T-helper 1 cell (primary cell): Measurements from ENCODE around the gene TMCO4.

Experiments
- DNase-seq, 5 donors: peaks; one replicate each; pipeline ENCODE4 v3.0.0-alpha.2; 2012 to 2020

TMCO4 gene

GRCh38 chr1:19682257-19682656 lies 117.5 kb downstream of the TMCO4 start:
- DNase-seq = no peak

- DNase-seq = no peak
Observed at GRCh38 chr1:19680644-19681043, 119.1 kb downstream of the TMCO4 start.

- DNase-seq = no peak
Observed at GRCh38 chr1:19679691-19680090, 120.0 kb downstream of the TMCO4 start.

- DNase-seq = no peak
Observed at GRCh38 chr1:19678931-19679453, 120.7 kb downstream of the TMCO4 start.

- DNase-seq = no peak
Observed at GRCh38 chr1:19678493-19678892, 121.2 kb downstream of the TMCO4 start.

GRCh38 chr1:19676438-19676922 lies 123.2 kb downstream of the TMCO4 start:
- DNase-seq = no peak

GRCh38 chr1:19675797-19676196 lies 123.9 kb downstream of the TMCO4 start:
- no peak for DNase-seq

GRCh38 chr1:19672237-19672636 lies 127.5 kb downstream of the TMCO4 start:
- no peak for DNase-seq

- DNase-seq = no peak
Observed at GRCh38 chr1:19670787-19671186, 128.9 kb downstream of the TMCO4 start.

- no peak for DNase-seq
Observed at GRCh38 chr1:19668888-19669287, 130.8 kb downstream of the TMCO4 start.

- DNase-seq = no peak
Observed at GRCh38 chr1:19665496-19666465, 133.9 kb downstream of the TMCO4 start.

- DNase-seq = no peak
Observed at GRCh38 chr1:19665186-19665495, 134.6 kb downstream of the TMCO4 start.

GRCh38 chr1:19664453-19665185 lies 135.1 kb downstream of the TMCO4 start, which contains the start of gene HTR6:
Gene HTR6 (plus strand): TSS chr1:19664875. CDS start chr1:19665754, 879 bp downstream.
- peak in 1 of 5 donors; percentile 14 for DNase-seq

GRCh38 chr1:19662313-19662712 lies 137.4 kb downstream of the TMCO4 start:
- DNase-seq = no peak

GRCh38 chr1:19661721-19662228 lies 137.9 kb downstream of the TMCO4 start:
- peak in 2 of 5 donors; percentile 34 to 55 for DNase-seq

GRCh38 chr1:19658186-19658585 lies 141.5 kb downstream of the TMCO4 start:
- DNase-seq = no peak

GRCh38 chr1:19657511-19657910 lies 142.2 kb downstream of the TMCO4 start:
- DNase-seq = no peak

- DNase-seq = no peak
Observed at GRCh38 chr1:19656780-19657466, 142.8 kb downstream of the TMCO4 start.

GRCh38 chr1:19656134-19656779 lies 143.5 kb downstream of the TMCO4 start:
- DNase-seq = no peak

GRCh38 chr1:19655718-19656080 lies 144.0 kb downstream of the TMCO4 start:
- no peak for DNase-seq

GRCh38 chr1:19654886-19655717 lies 144.6 kb downstream of the TMCO4 start:
- DNase-seq = no peak
